Ectodermal cell (in vitro differentiated cells): ENCODE measurements around the gene EGR1.

Source experiments
- H3K27ac ChIP-seq: 2 replicates; pipeline ENCODE4 v1.7.0; 2013; ENCODE audit warnings: mild to moderate bottlenecking, low read depth, low read length; ENCODE audit not compliant: insufficient read depth, poor library complexity, severe bottlenecking
- H3K27me3 ChIP-seq: 2 replicates; pipeline ENCODE4 v1.7.0; 2013; ENCODE audit warnings: mild to moderate bottlenecking, low read length; ENCODE audit not compliant: insufficient read depth, control insufficient read depth, poor library complexity, severe bottlenecking
- H3K36me3 ChIP-seq: one replicate; pipeline ENCODE4 v1.7.0; 2013; ENCODE audit warnings: low read length; ENCODE audit not compliant: control insufficient read depth, insufficient read depth
- H3K4me1 ChIP-seq: one replicate; pipeline ENCODE4 v1.7.0; 2013; ENCODE audit warnings: low read length; ENCODE audit not compliant: control insufficient read depth, insufficient read depth
- H3K4me3 ChIP-seq: 2 replicates; pipeline ENCODE4 v1.7.0; 2013; ENCODE audit warnings: low read depth, low read length, control low read depth; ENCODE audit not compliant: insufficient read depth
- H3K9me3 ChIP-seq: 2 replicates; pipeline ENCODE4 v1.7.0; 2013; ENCODE audit warnings: mild to moderate bottlenecking, low read length, moderate library complexity; ENCODE audit not compliant: control insufficient read depth
- WGBS, 2 experiments: methylation state at CpG; one replicate each; pipeline ENCODE4 v1.1.7; 2013; ENCODE audit warnings: missing lambda C conversion rate in 2 of 2; 5-methylcytosine and 5-hydroxymethylcytosine counted together

The EGR1 gene

DNA sequence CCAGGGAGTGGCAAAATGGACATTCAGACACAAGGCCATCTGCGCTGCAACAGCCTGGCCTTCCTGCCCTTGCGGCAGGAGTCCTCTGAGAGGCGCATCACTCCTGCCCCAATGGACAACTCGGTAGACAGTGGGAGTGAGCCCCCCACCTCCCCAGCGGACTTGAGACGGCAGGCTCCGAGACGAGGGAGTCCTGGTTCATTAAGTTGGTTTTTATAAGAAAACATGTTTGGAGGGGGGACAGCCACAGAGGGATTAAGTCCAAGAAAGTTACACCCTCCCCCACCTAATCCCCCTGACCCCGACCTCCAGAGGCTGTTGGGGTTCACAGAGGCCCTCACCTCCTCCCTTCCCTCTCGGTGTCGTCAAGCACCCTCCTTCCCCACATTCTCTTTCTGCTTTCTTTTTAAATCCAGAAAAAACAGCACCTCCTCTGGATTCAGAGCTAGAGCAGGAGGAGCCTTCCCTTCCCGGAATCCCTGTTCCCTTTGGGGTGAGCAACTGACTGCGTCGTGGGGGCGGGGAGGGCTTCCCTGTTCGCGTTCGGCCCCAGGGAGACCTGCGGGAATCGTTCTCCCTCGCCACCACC, 1.8 kb upstream of the EGR1 start:
- H3K4me1 ChIP-seq, result peaks cover 10% of the 10 kb centered on the region
- WGBS, 2 experiments, result 18 to 20% methylated on average over 17 to 21 of the region's 21 CpGs
- H3K4me3 ChIP-seq, result peak overlapping the region; percentile 80

DNA sequence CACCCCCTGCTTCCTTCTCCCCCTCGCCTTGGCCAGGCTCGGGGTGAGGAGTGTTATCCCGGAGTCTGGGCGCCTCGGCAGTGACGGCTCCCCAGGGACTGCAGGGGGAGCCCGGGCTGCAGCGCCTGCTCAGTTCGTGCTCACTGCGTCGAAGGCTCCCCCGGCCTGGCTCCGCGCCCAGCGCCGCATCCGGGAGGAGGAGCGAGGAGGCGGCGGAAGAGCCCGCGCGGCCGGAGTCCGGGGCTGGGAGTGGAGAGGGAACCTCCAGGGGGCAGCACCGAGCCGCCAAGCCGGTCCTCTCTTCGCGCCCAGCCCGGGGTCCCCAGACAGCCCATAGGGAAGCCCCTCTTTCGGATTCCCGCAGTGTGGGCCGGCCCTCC, 1.3 kb upstream of the EGR1 start:
- H3K9me3 ChIP-seq, result no peaks in the 10 kb centered on the region
- peak overlapping the region; percentile 96 for H3K27ac ChIP-seq
- peaks cover 10% of the 10 kb centered on the region for H3K4me1 ChIP-seq
- peaks cover 11% of the 10 kb centered on the region for H3K36me3 ChIP-seq
- H3K4me3 ChIP-seq, result peak overlapping the region; percentile 80
- WGBS, 2 experiments, result 0% methylated on average over 34 of the region's 34 CpGs
- H3K27me3 ChIP-seq, result peaks cover 27% of the 10 kb centered on the region

More for the DNA sequence above, 1.8 kb upstream of the EGR1 start:
- no peaks in the 10 kb centered on the region for H3K9me3 ChIP-seq
- H3K27me3 ChIP-seq, result peaks cover 27% of the 10 kb centered on the region
- H3K36me3 ChIP-seq, result peaks cover 11% of the 10 kb centered on the region
- H3K27ac ChIP-seq, result peak overlapping the region; percentile 91

DNA sequence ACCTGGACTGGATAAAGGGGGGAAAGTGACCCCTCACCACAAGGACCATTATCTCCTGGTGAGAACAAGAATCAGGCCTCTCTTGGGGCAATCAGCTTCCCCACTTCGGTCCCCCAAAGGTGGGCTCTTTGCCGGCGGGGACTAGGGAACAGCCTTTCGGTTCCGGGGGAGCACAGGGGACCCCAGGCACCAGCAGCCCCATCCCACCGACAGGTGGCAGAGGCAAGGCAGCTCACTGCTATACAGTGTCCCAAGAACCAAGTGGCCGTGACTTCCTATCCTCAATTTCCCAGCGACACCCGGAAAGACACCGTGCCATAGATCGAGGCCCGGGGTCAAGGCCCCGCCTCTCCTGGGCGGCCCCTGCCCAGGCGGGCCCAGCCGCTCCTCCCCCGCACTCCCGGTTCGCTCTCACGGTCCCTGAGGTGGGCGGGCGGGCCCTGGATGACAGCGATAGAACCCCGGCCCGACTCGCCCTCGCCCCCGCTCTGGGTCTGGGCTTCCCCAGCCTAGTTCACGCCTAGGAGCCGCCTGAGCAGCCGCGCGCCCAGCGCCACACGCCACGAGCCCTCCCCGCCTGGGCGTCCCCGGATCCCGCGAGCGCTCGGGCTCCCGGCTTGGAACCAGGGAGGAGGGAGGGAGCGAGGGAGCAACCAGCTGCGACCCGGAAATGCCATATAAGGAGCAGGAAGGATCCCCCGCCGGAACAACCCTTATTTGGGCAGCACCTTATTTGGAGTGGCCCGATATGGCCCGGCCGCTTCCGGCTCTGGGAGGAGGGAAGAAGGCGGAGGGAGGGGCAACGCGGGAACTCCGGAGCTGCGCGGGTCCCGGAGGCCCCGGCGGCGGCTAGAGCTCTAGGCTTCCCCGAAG, 655 bp upstream of the EGR1 start:
- peaks cover 27% of the 10 kb centered on the region for H3K27me3 ChIP-seq
- H3K36me3 ChIP-seq, result peaks cover 11% of the 10 kb centered on the region
- peaks cover 7% of the 10 kb centered on the region for H3K4me1 ChIP-seq
- no peaks in the 10 kb centered on the region for H3K9me3 ChIP-seq
- WGBS, 2 experiments, result 0% methylated on average over 64 of the region's 64 CpGs
- H3K27ac ChIP-seq, result peak overlapping the region; percentile 96
- peak overlapping the region; percentile 80 for H3K4me3 ChIP-seq

DNA sequence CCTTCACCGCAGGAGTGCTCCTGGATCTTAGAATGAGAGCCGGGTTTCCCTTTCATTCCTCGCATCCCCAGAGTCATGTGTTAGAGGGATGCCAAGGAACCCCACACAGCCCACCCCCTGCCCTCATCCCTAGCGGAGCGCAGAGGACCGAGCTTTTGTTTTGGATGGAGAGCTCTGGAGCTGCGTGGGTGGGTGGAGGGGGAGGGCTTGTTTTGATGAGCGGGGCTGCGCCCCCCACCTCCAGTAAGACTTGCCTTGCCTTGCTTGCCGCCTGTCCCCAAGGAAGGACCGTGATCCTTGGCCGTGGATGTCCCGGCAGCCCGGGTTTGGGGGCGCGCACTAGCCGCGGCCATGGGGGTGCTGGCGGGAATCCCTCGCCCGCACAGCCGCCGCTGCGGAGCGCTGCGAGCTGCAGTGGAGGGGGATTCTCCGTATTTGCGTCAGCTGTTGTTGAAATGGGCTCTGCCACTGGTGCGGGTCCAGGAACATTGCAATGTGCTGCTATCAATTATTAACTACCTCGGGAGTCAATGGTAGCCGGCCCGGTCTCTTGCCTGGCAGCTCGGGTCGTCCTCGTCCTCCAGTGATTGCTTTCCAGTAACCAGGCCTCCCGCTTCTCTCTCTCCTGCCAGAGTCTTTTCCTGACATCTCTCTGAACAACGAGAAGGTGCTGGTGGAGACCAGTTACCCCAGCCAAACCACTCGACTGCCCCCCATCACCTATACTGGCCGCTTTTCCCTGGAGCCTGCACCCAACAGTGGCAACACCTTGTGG, 1.0 kb downstream of the EGR1 start:
- no peak overlapping the region for H3K27ac ChIP-seq
- WGBS, 2 experiments, result 16 to 18% methylated on average over 39 of the region's 39 CpGs

DNA sequence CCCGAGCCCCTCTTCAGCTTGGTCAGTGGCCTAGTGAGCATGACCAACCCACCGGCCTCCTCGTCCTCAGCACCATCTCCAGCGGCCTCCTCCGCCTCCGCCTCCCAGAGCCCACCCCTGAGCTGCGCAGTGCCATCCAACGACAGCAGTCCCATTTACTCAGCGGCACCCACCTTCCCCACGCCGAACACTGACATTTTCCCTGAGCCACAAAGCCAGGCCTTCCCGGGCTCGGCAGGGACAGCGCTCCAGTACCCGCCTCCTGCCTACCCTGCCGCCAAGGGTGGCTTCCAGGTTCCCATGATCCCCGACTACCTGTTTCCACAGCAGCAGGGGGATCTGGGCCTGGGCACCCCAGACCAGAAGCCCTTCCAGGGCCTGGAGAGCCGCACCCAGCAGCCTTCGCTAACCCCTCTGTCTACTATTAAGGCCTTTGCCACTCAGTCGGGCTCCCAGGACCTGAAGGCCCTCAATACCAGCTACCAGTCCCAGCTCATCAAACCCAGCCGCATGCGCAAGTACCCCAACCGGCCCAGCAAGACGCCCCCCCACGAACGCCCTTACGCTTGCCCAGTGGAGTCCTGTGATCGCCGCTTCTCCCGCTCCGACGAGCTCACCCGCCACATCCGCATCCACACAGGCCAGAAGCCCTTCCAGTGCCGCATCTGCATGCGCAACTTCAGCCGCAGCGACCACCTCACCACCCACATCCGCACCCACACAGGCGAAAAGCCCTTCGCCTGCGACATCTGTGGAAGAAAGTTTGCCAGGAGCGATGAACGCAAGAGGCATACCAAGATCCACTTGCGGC, 1.8 kb downstream of the EGR1 start:
- Histone ChIP-seq H3K27me3 (peaks cover 27% of the 10 kb centered on the region), H3K9me3 (no peaks in the 10 kb centered on the region), H3K4me3 (peak overlapping the region; percentile 80), H3K4me1 (peaks cover 7% of the 10 kb centered on the region), H3K36me3 (peaks cover 11% of the 10 kb centered on the region), H3K27ac (no peak overlapping the region)
- 94 to 95% methylated on average over 45 of the region's 45 CpGs for WGBS, 2 experiments

More for the DNA sequence above, 1.0 kb downstream of the EGR1 start:
- no peaks in the 10 kb centered on the region for H3K9me3 ChIP-seq
- H3K4me1 ChIP-seq, result peaks cover 7% of the 10 kb centered on the region
- H3K36me3 ChIP-seq, result peaks cover 11% of the 10 kb centered on the region
- peak overlapping the region; percentile 80 for H3K4me3 ChIP-seq
- peaks cover 27% of the 10 kb centered on the region for H3K27me3 ChIP-seq

DNA sequence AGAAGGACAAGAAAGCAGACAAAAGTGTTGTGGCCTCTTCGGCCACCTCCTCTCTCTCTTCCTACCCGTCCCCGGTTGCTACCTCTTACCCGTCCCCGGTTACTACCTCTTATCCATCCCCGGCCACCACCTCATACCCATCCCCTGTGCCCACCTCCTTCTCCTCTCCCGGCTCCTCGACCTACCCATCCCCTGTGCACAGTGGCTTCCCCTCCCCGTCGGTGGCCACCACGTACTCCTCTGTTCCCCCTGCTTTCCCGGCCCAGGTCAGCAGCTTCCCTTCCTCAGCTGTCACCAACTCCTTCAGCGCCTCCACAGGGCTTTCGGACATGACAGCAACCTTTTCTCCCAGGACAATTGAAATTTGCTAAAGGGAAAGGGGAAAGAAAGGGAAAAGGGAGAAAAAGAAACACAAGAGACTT, 2.4 kb downstream of the EGR1 start:
- H3K4me3 ChIP-seq, result peak overlapping the region; percentile 80
- H3K4me1 ChIP-seq, result peaks cover 7% of the 10 kb centered on the region
- peaks cover 11% of the 10 kb centered on the region for H3K36me3 ChIP-seq
- no peak overlapping the region for H3K27ac ChIP-seq
- 81 to 86% methylated on average over 14 of the region's 14 CpGs for WGBS, 2 experiments
- H3K9me3 ChIP-seq, result no peaks in the 10 kb centered on the region
- H3K27me3 ChIP-seq, result peaks cover 31% of the 10 kb centered on the region

DNA sequence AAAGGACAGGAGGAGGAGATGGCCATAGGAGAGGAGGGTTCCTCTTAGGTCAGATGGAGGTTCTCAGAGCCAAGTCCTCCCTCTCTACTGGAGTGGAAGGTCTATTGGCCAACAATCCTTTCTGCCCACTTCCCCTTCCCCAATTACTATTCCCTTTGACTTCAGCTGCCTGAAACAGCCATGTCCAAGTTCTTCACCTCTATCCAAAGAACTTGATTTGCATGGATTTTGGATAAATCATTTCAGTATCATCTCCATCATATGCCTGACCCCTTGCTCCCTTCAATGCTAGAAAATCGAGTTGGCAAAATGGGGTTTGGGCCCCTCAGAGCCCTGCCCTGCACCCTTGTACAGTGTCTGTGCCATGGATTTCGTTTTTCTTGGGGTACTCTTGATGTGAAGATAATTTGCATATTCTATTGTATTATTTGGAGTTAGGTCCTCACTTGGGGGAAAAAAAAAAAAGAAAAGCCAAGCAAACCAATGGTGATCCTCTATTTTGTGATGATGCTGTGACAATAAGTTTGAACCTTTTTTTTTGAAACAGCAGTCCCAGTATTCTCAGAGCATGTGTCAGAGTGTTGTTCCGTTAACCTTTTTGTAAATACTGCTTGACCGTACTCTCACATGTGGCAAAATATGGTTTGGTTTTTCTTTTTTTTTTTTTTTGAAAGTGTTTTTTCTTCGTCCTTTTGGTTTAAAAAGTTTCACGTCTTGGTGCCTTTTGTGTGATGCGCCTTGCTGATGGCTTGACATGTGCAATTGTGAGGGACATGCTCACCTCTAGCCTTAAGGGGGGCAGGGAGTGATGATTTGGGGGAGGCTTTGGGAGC, 3.1 kb downstream of the EGR1 start:
- Histone ChIP-seq H3K36me3 (peaks cover 11% of the 10 kb centered on the region), H3K4me3 (peak overlapping the region; percentile 80), H3K9me3 (no peaks in the 10 kb centered on the region), H3K27ac (no peak overlapping the region), H3K27me3 (peaks cover 32% of the 10 kb centered on the region), H3K4me1 (peaks cover 7% of the 10 kb centered on the region)
- 85 to 88% methylated on average over 7 of the region's 7 CpGs for WGBS, 2 experiments

DNA sequence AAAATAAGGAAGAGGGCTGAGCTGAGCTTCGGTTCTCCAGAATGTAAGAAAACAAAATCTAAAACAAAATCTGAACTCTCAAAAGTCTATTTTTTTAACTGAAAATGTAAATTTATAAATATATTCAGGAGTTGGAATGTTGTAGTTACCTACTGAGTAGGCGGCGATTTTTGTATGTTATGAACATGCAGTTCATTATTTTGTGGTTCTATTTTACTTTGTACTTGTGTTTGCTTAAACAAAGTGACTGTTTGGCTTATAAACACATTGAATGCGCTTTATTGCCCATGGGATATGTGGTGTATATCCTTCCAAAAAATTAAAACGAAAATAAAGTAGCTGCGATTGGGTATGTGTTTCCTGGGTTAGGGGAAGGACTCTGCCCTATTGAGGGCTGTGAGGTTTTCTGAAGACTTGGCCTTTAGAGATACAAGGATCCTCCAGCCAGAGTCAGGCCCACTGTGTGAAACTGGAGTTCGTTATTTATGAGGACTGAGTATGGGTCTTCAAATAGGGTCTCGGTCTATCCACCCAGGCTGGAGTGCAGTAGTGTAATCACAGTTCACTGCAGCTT, 3.8 kb downstream of the EGR1 start:
- H3K36me3 ChIP-seq, result peaks cover 11% of the 10 kb centered on the region
- no peaks in the 10 kb centered on the region for H3K9me3 ChIP-seq
- H3K4me1 ChIP-seq, result peaks cover 7% of the 10 kb centered on the region
- H3K27me3 ChIP-seq, result peaks cover 32% of the 10 kb centered on the region
- H3K27ac ChIP-seq, result no peak overlapping the region
- 96 to 97% methylated on average over 7 of the region's 8 CpGs for WGBS, 2 experiments
- H3K4me3 ChIP-seq, result no peak overlapping the region
